K562 (cell line): ENCODE measurements around the gene SPATA32. TPM values are rescaled to one million over a fixed set of nuclear protein-coding genes. Genes with fewer than 3 reads are reported as not detected.
A peak's percentile ranks its signal among the peaks of the same experiment; 100 is the strongest.

Experiments
- ATAC-seq: fragments of 200-7000 bp; cut with Tn5 transposase; 3 replicates; pipeline ENCODE4 v1.9.1; 2020; ENCODE audit warnings: moderate library complexity
- BruUV-seq: library from RNA; stranded (reverse); fragments of 400-500 nt; replicated peaks from 2 replicates; lab custom pipeline; 2021; lab: Mats Ljungman, UMichigan
- CTCF ChIA-PET: fragments of 300-600 bp; formaldehyde crosslinking; extraction: SDS; loops from one replicate; lab custom pipeline; 2021; ENCODE audit warnings: low intra/inter-chr PET ratio; lab: Yijun Ruan, JAX
- POLR2A ChIA-PET: fragments of 300-600, 350-650 bp; sonication (Branson Sonifier 250); formaldehyde crosslinking; extraction: SDS; loops from one replicate; lab custom pipeline; 2021; ENCODE audit warnings: antibody characterized with exemption, inconsistent platforms; lab: Yijun Ruan, JAX
- DNase-seq, 4 experiments: peaks; one replicate each; pipeline versions ENCODE4 v3.0.0 to v3.0.0-alpha.2; 2011 to 2018; ENCODE audit warnings: low spot score in 3 of 4, mixed read lengths in 3 of 4; ENCODE audit errors: extremely low read depth in 1 of 4
- FAIRE-seq: peaks from 2 replicates; lab custom pipeline; 2011; peaks lifted over from hg19 to GRCh38; lab: Jason Lieb, UNC
- H2AFZ ChIP-seq: 2 replicates; pipeline ENCODE4 v1.6.0; 2011; ENCODE audit warnings: low read depth, low read length, control low read depth, inconsistent platforms
- H3K27ac ChIP-seq: fragments of 200-600 bp; 3 replicates; pipeline ENCODE4 v1.8.0; 2011; ENCODE audit warnings: low read depth, mild to moderate bottlenecking, control low read depth, inconsistent platforms, low read length, moderate library complexity, mixed read lengths; ENCODE audit errors: extremely low read depth
- H3K27me3 ChIP-seq, 2 experiments: fragments of 300-600 bp in 1 of 2; 2 replicates in 1 of 2; 3 replicates in 1 of 2; pipeline versions ENCODE4 v1.6.0 to v1.8.0; 2011; ENCODE audit warnings: inconsistent platforms in 2 of 2, low read length in 2 of 2, mild to moderate bottlenecking in 1 of 2, mixed read lengths in 1 of 2, moderate library complexity in 1 of 2; ENCODE audit not compliant: control insufficient read depth in 2 of 2, insufficient read depth in 2 of 2
- H3K36me3 ChIP-seq: fragments of 300-600 bp; 3 replicates; pipeline ENCODE4 v1.8.0; 2011; ENCODE audit warnings: mild to moderate bottlenecking, low read length, inconsistent platforms; ENCODE audit not compliant: control insufficient read depth, insufficient read depth
- H3K4me1 ChIP-seq, 2 experiments: fragments of 200-600 bp in 1 of 2; replicated peaks in 1 of 2; 2 replicates in 1 of 2; 3 replicates in 1 of 2; pipeline versions ENCODE4 v1.5.1 to v1.8.0; 2011; ENCODE audit warnings: inconsistent platforms in 2 of 2, low read length in 2 of 2, mild to moderate bottlenecking in 1 of 2, mixed read lengths in 1 of 2, moderate library complexity in 1 of 2; ENCODE audit not compliant: control insufficient read depth in 2 of 2, insufficient read depth in 2 of 2
- H3K4me2 ChIP-seq: 2 replicates; pipeline ENCODE4 v1.6.1; 2011; ENCODE audit warnings: low read length, control low read depth, inconsistent platforms, mixed read lengths; ENCODE audit not compliant: insufficient read depth
- H3K4me3 ChIP-seq: fragments of 200-600 bp; sonication (generic), shearing (Covaris generic); 2 replicates; pipeline ENCODE4 v1.5.1; 2016; ENCODE audit warnings: control low read depth, inconsistent platforms
- H3K79me2 ChIP-seq: fragments of 200-600 bp; 3 replicates; pipeline ENCODE4 v1.8.0; 2011; ENCODE audit warnings: low read length, inconsistent platforms; ENCODE audit not compliant: control insufficient read depth, insufficient read depth
- H3K9ac ChIP-seq, 2 experiments: 2 replicates each; pipeline versions ENCODE4 v1.6.0 to v1.6.1; 2011; ENCODE audit warnings: low read depth in 2 of 2, low read length in 2 of 2, control low read depth in 1 of 2, inconsistent platforms in 1 of 2, mild to moderate bottlenecking in 1 of 2, mixed read lengths in 1 of 2; ENCODE audit not compliant: insufficient read depth in 1 of 2
- H3K9me1 ChIP-seq: one replicate; pipeline ENCODE4 v1.6.0; 2011; ENCODE audit warnings: inconsistent platforms, mild to moderate bottlenecking, low read length, moderate library complexity; ENCODE audit not compliant: control insufficient read depth, insufficient read depth
- H3K9me3 ChIP-seq: replicated peaks from 2 replicates; pipeline ENCODE4 v1.5.1; 2011; ENCODE audit warnings: low read depth, low read length, inconsistent platforms; ENCODE audit not compliant: control insufficient read depth, insufficient read depth
- H4K20me1 ChIP-seq: replicated peaks from 2 replicates; pipeline ENCODE4 v1.6.1; 2011; ENCODE audit warnings: low read length, inconsistent platforms, mixed read lengths; ENCODE audit not compliant: control insufficient read depth, insufficient read depth
- ELK1 ChIP-seq: sonication (generic); formaldehyde crosslinking; IDR thresholded peaks from 2 replicates; pipeline ENCODE4 v1.8.1; 2022; ENCODE audit warnings: missing genetic modification reagents
- FOXP1 ChIP-seq: sonication (generic); formaldehyde crosslinking; IDR thresholded peaks from 2 replicates; pipeline ENCODE4 v1.8.0; 2022; ENCODE audit warnings: mild to moderate bottlenecking, missing genetic modification reagents
- IRF9 ChIP-seq: fragments of 450-650 bp; IDR thresholded peaks from 2 replicates; pipeline ENCODE4 v1.6.1; 2016; ENCODE audit warnings: missing biosample characterization, missing genetic modification characterization
- RERE ChIP-seq: sonication (generic); formaldehyde crosslinking; IDR thresholded peaks from 2 replicates; pipeline ENCODE4 v1.8.0; 2023; ENCODE audit warnings: missing genetic modification reagents, mild to moderate bottlenecking, borderline replicate concordance
- STAT5B ChIP-seq: fragments of 250-450 bp; sonication (Bioruptor Pico); IDR thresholded peaks from 2 replicates; pipeline ENCODE4 v1.8.0; 2021; ENCODE audit warnings: mild to moderate bottlenecking, inconsistent platforms
- ZC3H4 ChIP-seq: sonication (generic); formaldehyde crosslinking; IDR thresholded peaks from 2 replicates; pipeline ENCODE4 v1.9.0; 2021; ENCODE audit warnings: missing genetic modification reagents, borderline replicate concordance
- ZNF583 ChIP-seq: fragments of 250-450 bp; sonication (Bioruptor Pico); IDR thresholded peaks from 2 replicates; pipeline ENCODE4 v1.4.0; 2020
- WGBS: fragments of 100-300 bp; shearing (Covaris generic); methylation state at CpG from one replicate; pipeline ENCODE4 v1.1.6; 2016; ENCODE audit warnings: low coverage, mixed read lengths; ENCODE audit not compliant: insufficient coverage; ENCODE audit errors: missing lambda C conversion rate; 5-methylcytosine and 5-hydroxymethylcytosine counted together
- in situ Hi-C: fragments of 300-500 bp; cut with MboI; formaldehyde crosslinking; loops from 4 replicates; pipeline ENCODE4 v1.15.0; 2018; ENCODE audit warnings: inconsistent platforms, mixed read lengths
- intact Hi-C: fragments of 100-400 bp; cut with micrococcal nuclease; formaldehyde crosslinking; loops from 2 replicates; pipeline ENCODE4 v1.14.2; 2022
- polyA plus RNA-seq, 8 experiments: library from polyadenylated mRNA; depleted of rRNA in 4 of 8; stranded (reverse) in 5 of 8; unstranded in 3 of 8; fragments of >200 nt; fragmentation: Nextera tagmentation in 2 of 8; fragmentation: Illumina TruSeq in 1 of 8; extraction: Ambion mirVana in 2 of 8; extraction: Trizol in 1 of 8; gene quantifications; 2 replicates each; pipeline versions ENCODE4 v1.2.1 to v1.2.3, GENCODE V29; 2011 to 2014; ENCODE audit warnings: inconsistent platforms in 1 of 8, missing spikeins in 1 of 8
- total RNA-seq, 7 experiments: library from RNA; depleted of rRNA in 6 of 7; stranded (reverse); fragments of >200 nt in 6 of 7; fragmentation: Illumina TruSeq in 2 of 7; extraction: Trizol in 2 of 7; gene quantifications; 2 replicates each; pipeline versions ENCODE4 v1.2.1 to v1.2.3, GENCODE V29; 2011 to 2021; ENCODE audit warnings: low replicate concordance in 1 of 7

The SPATA32 gene
- total and polyA plus RNA-seq, 9 of the 15 experiments (the other 6 are each of a cell fraction or from before 2014, with no cell fraction given) = 0.03 to 0.06 TPM; not detected in 7

GRCh38 chr17:45237686-45238085 is 24.2 kb downstream of the SPATA32 start (continued):
- no peak for TF ChIP-seq IRF9 (tag)
- TF ChIP-seq FOXP1 (CRISPR knock-in tag) = no peak
- no peak for TF ChIP-seq STAT5B (CRISPR knock-in tag)

GRCh38 chr17:45236282-45236606 is 25.6 kb downstream of the SPATA32 start:
- peak overlapping the region in 1 of 2 experiments; percentile 61; a peak in 1 of 4 replicates for H3K9ac ChIP-seq
- no peaks in the 10 kb centered on the region for H3K79me2 ChIP-seq
- no peaks in the 10 kb centered on the region for H4K20me1 ChIP-seq
- H3K4me2 ChIP-seq = no peak overlapping the region
- ATAC-seq = no peak
- no TSS peak for BruUV-seq
- ChIA-PET POLR2A (interaction anchor here (2.9 kb wide), 1 partner anchor 87 kb away, joined by 10 read pairs; the partner anchor contains the start of gene HEXIM1), CTCF (interaction anchor here (1.2 to 3.5 kb wide), 3 partner anchors 17 to 103 kb away, joined by 3 to 44 read pairs (median 34); partner anchors contain the start of genes ACBD4 and PLCD3)
- peaks cover 3 to 26% of the 10 kb centered on the region in 2 experiments; a peak in 3 of 5 replicates for H3K4me1 ChIP-seq
- no peak overlapping the region for H3K4me3 ChIP-seq
- 78% methylated on average over 5 of the region's 5 CpGs for WGBS
- peaks cover 25% of the 10 kb centered on the region; the same call in 1 of the 3 replicates for H3K36me3 ChIP-seq
- no peaks in the 10 kb centered on the region for H3K9me1 ChIP-seq
- intact Hi-C loops = no loop called here
- H3K9me3 ChIP-seq = no peaks in the 10 kb centered on the region
- DNase-seq = no peak
- H2AFZ ChIP-seq = no peak overlapping the region
- no peak for FAIRE-seq
- H3K27me3 ChIP-seq = no peaks in the 10 kb centered on the region
- no peak for TF ChIP-seq ELK1
- TF ChIP-seq ZC3H4 = no peak
- no peak for TF ChIP-seq ZNF583 (CRISPR knock-in tag)
- TF ChIP-seq RERE = no peak
- no peak overlapping the region for H3K27ac ChIP-seq
- in situ Hi-C loops = no loop called here
